Neural cell (in vitro differentiated cells): Measurements from ENCODE around the gene ARPIN.

Experiments
- EZH2 ChIP-seq: fragments of 200-600, 300-800 bp; shearing (Covaris generic), sonication (generic); IDR thresholded peaks from 2 replicates; pipeline ENCODE4 v1.6.1; 2014; ENCODE audit warnings: antibody characterized with exemption, low read length, borderline replicate concordance, mild to moderate bottlenecking; ENCODE audit not compliant: insufficient read depth, poor library complexity, severe bottlenecking
- POLR2AphosphoS5 ChIP-seq: IDR thresholded peaks from 2 replicates; pipeline ENCODE4 v1.6.1; 2012
- RAD21 ChIP-seq: fragments of 450-650 bp; conservative IDR thresholded peaks from 2 replicates; pipeline ENCODE4 v1.6.1; 2014; ENCODE audit warnings: antibody characterized with exemption, mild to moderate bottlenecking, moderate library complexity
- TF ChIP-seq, protein P1 (sequence below): fragments of 450-650 bp; IDR thresholded peaks from 2 replicates; pipeline ENCODE4 v1.5.1; 2014; ENCODE audit warnings: antibody characterized with exemption, mild to moderate bottlenecking, moderate library complexity; ENCODE audit not compliant: poor library complexity, severe bottlenecking

DNA sequence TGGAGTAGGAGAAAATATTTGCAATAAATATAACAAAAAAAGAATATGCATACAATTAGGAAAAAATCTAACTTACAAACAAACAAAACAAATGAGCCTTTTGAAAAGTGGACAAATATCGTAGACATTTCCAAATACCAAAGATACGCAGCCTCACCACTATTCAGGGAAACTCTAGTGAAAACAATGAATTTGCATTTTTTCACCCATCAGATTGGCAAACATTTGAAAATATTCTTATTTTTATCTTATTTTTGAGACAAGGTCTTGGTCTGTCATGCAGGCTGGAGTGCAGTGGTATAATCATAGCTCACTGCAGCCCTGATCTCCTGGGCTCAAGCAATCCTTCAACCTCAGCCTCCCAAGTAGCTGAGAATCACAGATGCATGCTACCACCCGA, 34.4 kb downstream of the ARPIN start:
- TF ChIP-seq, protein P1, sequence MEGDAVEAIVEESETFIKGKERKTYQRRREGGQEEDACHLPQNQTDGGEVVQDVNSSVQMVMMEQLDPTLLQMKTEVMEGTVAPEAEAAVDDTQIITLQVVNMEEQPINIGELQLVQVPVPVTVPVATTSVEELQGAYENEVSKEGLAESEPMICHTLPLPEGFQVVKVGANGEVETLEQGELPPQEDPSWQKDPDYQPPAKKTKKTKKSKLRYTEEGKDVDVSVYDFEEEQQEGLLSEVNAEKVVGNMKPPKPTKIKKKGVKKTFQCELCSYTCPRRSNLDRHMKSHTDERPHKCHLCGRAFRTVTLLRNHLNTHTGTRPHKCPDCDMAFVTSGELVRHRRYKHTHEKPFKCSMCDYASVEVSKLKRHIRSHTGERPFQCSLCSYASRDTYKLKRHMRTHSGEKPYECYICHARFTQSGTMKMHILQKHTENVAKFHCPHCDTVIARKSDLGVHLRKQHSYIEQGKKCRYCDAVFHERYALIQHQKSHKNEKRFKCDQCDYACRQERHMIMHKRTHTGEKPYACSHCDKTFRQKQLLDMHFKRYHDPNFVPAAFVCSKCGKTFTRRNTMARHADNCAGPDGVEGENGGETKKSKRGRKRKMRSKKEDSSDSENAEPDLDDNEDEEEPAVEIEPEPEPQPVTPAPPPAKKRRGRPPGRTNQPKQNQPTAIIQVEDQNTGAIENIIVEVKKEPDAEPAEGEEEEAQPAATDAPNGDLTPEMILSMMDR, result no peak
- TF ChIP-seq EZH2 (no peak), RAD21 (no peak), POLR2AphosphoS5 (no peak)
